GM12875 (cell line): Measurements from ENCODE around the gene PAK1IP1.
"Not testable (repeated sequence)": the region's sequence is repeated elsewhere in the genome, so short reads cannot be mapped to it uniquely, and the experiment has no call there.

Source experiments
- H3K4me3 ChIP-seq: one replicate; pipeline ENCODE4 v1.5.1; 2011; ENCODE audit warnings: low read depth, low read length, control low read depth
- CTCF ChIP-seq: IDR thresholded peaks from 2 replicates; pipeline ENCODE4 v1.5.1; 2011; ENCODE audit warnings: low read depth, mild to moderate bottlenecking, control low read depth, inconsistent platforms, low read length, moderate library complexity, borderline replicate concordance; ENCODE audit not compliant: insufficient read depth

PAK1IP1 gene

DNA sequence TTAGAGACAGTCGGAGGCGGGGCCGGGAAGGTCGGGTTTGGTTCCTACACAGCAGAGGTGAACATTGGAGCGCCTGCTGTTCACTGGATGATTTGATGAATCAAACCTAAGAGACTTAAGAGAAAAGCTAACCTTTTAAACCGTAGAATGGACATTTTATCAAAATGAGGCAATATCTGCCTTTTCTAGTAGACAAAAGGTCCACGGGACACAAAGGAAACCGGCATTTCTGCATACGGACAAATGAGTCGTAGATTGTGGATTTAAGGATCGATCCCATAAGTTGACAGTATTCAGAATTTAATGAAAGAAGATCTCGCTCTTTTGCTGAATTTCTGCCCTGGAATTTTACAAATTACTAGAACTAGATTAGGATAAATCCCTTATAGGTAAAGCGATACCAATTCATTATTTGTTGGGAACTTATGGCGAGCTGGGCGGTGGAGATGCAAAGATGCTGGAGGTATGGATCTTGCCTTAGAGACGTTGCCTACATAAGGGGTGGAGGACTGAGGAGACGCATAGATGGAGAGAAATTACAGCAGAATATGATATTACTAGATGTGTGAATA, 400 bp downstream of the PAK1IP1 start:
- TF ChIP-seq CTCF = no peak
- peak overlapping the region; percentile 66 for H3K4me3 ChIP-seq

GRCh38 chr6:10696655-10697054, 1.9 kb downstream of the PAK1IP1 start:
- H3K4me3 ChIP-seq = no peak overlapping the region
- no peak for TF ChIP-seq CTCF

DNA sequence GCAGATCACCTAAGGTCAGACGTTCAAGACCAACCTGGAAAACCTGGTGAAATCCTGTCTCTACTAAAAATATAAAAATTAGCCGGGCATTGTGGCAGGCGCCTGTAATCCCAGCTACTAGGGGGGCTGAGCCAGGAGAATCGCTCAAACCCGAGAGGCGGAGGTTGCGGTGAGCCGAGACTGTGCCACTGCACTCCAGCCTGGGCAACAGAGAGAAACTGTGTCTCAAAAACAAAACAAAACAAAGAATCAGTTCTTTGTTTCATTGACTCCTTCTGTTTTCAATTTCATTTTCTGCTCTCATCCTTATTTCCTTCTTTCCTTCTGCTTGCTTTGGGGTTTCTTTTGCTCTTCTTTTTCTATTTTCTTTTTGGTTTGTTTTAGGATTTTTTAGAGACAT, 19.2 kb downstream of the PAK1IP1 start:
- no peak for TF ChIP-seq CTCF

GRCh38 chr6:10719296-10719963, 24.7 kb downstream of the PAK1IP1 start:
- no peak overlapping the region for H3K4me3 ChIP-seq
- TF ChIP-seq CTCF = no peak

More for the DNA sequence above, 19.2 kb downstream of the PAK1IP1 start:
- H3K4me3 ChIP-seq = no peak overlapping the region

DNA sequence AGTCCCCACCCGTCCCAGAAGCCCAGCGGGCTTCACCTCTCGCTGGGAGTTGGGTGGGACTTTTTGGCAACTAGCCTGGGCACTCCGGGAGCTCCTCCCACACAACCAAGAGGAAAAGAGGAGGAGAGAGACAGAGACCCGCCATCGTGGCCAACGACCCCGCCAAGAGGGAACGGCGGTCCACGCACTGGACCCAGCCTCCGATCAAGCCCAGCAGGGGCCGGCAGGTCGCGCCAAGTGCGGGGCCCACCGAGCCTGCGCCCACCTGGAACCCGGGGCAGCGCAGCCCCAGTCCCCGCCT, 25.1 kb downstream of the PAK1IP1 start:
- TF ChIP-seq CTCF = no peak
- no peak overlapping the region for H3K4me3 ChIP-seq

DNA sequence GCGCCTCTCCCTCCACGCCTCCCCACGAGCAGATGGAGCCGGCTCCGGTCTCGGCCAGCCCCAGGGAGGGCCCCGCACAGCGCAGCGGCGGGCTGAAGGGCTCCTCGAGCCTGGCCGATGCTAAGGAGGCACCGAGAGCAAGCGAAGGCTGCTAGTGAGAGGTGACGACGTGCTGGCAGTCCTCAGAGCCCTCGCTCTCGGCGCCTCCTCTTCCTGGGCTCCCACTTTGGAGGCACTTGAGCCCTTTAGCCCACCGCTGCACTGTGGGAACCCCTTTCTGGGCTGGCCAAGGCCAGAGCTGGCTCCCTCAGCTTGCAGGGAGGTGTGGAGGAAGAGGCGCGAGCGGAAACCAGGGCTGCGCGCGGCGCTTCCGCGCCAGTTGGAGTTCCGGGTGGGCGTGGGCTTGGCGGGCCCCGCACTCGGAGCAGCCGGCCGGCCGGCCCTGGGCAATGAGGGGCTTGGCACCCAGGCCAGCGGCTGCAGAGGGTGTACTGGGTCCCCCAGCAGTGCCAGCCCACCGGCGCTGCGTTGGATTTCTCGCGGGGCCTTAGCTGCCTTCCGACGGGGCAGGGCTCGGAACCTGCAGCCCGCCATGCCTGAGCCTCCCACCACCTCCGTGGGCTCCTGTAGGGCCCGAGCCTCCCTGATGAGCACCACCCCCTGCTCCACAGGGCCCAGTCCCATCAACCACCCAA, 25.6 kb downstream of the PAK1IP1 start:
- H3K4me3 ChIP-seq = no peak overlapping the region
- no peak for TF ChIP-seq CTCF

GRCh38 chr6:10720960-10721849, 26.4 kb downstream of the PAK1IP1 start:
- H3K4me3 ChIP-seq = not testable (repeated sequence)
